ENCODE measurements around the gene SLC35F1. TPM values are rescaled to one million over a fixed set of nuclear protein-coding genes. Genes with fewer than 3 reads are reported as not detected.

The SLC35F1 gene
- polyA plus RNA-seq, 1 donor from 2014 or later: 35.1 TPM

GRCh38 chr6:118335325-118335816 lies 428.3 kb downstream of the SLC35F1 start:
- H3K4me3 ChIP-seq (ENCODE audit: low read length): no peak overlapping the region
- no peaks in the 10 kb centered on the region for H3K36me3 ChIP-seq (ENCODE audit: insufficient read depth, low read length)
- no peak overlapping the region for H3K9ac ChIP-seq (ENCODE audit: low read length)
- H4K20me1 ChIP-seq (ENCODE audit: insufficient read depth): no peaks in the 10 kb centered on the region
- H3K9me3 ChIP-seq (ENCODE audit: low read length): no peaks in the 10 kb centered on the region
- no peak overlapping the region for H2AFZ ChIP-seq (ENCODE audit: low read depth, low read length)
- H3K27ac ChIP-seq (ENCODE audit: low read length): no peak overlapping the region
- no peak for TF ChIP-seq MXI1 (conservative IDR thresholded peaks at IDR 0.05; ENCODE audit: poor library complexity, severe bottlenecking)
- TF ChIP-seq EP300 (conservative IDR thresholded peaks at IDR 0.05; ENCODE audit: poor library complexity, severe bottlenecking): no peak
- no peak for TF ChIP-seq RAD21 (conservative IDR thresholded peaks at IDR 0.05)
- TF ChIP-seq SMC3 (conservative IDR thresholded peaks at IDR 0.05; ENCODE audit: poor library complexity): no peak
- no peaks in the 10 kb centered on the region for H3K79me2 ChIP-seq (replicated peaks; ENCODE audit: insufficient read depth, low read length)
- no peak overlapping the region for H3K4me2 ChIP-seq (ENCODE audit: low read length)
- H3F3A ChIP-seq (ENCODE audit: insufficient read depth, low read length, poor library complexity, severe bottlenecking): no peaks in the 10 kb centered on the region
- H3K27me3 ChIP-seq (ENCODE audit: insufficient read depth, low read depth, low read length): no peaks in the 10 kb centered on the region
- no peaks in the 10 kb centered on the region for H3K9me2 ChIP-seq (ENCODE audit: insufficient read depth, low read length)

GRCh38 chr6:118344014-118344670 lies 437.1 kb downstream of the SLC35F1 start:
- no peaks in the 10 kb centered on the region for H3K36me3 ChIP-seq (ENCODE audit: insufficient read depth, low read length)
- TF ChIP-seq MXI1 (conservative IDR thresholded peaks at IDR 0.05; ENCODE audit: poor library complexity, severe bottlenecking) (no peak), POLR2AphosphoS5 (IDR thresholded peaks at IDR 0.05) (no peak)

GRCh38 chr6:118350881-118351430 lies 443.9 kb downstream of the SLC35F1 start:
- Histone ChIP-seq H2AFZ (ENCODE audit: low read depth, low read length) (no peak overlapping the region), H3F3A (ENCODE audit: insufficient read depth, low read length, poor library complexity, severe bottlenecking) (no peaks in the 10 kb centered on the region), H3K27ac (ENCODE audit: low read length) (no peak overlapping the region), H3K9me3 (ENCODE audit: low read length) (no peaks in the 10 kb centered on the region), H3K79me2 (replicated peaks; ENCODE audit: insufficient read depth, low read length) (no peaks in the 10 kb centered on the region), H3K36me3 (ENCODE audit: insufficient read depth, low read length) (no peaks in the 10 kb centered on the region), H3K4me2 (ENCODE audit: low read length) (no peak overlapping the region), H3K9ac (ENCODE audit: low read length) (no peak overlapping the region), H3K4me3 (ENCODE audit: low read length) (no peak overlapping the region), H4K20me1 (ENCODE audit: insufficient read depth) (no peaks in the 10 kb centered on the region), H3K9me2 (ENCODE audit: insufficient read depth, low read length) (no peaks in the 10 kb centered on the region), H3K27me3 (ENCODE audit: insufficient read depth, low read depth, low read length) (no peaks in the 10 kb centered on the region)
- TF ChIP-seq, protein P1, sequence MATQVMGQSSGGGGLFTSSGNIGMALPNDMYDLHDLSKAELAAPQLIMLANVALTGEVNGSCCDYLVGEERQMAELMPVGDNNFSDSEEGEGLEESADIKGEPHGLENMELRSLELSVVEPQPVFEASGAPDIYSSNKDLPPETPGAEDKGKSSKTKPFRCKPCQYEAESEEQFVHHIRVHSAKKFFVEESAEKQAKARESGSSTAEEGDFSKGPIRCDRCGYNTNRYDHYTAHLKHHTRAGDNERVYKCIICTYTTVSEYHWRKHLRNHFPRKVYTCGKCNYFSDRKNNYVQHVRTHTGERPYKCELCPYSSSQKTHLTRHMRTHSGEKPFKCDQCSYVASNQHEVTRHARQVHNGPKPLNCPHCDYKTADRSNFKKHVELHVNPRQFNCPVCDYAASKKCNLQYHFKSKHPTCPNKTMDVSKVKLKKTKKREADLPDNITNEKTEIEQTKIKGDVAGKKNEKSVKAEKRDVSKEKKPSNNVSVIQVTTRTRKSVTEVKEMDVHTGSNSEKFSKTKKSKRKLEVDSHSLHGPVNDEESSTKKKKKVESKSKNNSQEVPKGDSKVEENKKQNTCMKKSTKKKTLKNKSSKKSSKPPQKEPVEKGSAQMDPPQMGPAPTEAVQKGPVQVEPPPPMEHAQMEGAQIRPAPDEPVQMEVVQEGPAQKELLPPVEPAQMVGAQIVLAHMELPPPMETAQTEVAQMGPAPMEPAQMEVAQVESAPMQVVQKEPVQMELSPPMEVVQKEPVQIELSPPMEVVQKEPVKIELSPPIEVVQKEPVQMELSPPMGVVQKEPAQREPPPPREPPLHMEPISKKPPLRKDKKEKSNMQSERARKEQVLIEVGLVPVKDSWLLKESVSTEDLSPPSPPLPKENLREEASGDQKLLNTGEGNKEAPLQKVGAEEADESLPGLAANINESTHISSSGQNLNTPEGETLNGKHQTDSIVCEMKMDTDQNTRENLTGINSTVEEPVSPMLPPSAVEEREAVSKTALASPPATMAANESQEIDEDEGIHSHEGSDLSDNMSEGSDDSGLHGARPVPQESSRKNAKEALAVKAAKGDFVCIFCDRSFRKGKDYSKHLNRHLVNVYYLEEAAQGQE (IDR thresholded peaks at IDR 0.05; ENCODE audit: borderline replicate concordance): no peak
- TF ChIP-seq TAF1 (IDR thresholded peaks at IDR 0.05; ENCODE audit: low read depth) (no peak), MXI1 (conservative IDR thresholded peaks at IDR 0.05; ENCODE audit: poor library complexity, severe bottlenecking) (no peak), SMC3 (conservative IDR thresholded peaks at IDR 0.05; ENCODE audit: poor library complexity) (no peak), CTCF (IDR thresholded peaks at IDR 0.05; ENCODE audit: poor library complexity, severe bottlenecking) (no peak), POLR2AphosphoS5 (IDR thresholded peaks at IDR 0.05) (no peak), RAD21 (conservative IDR thresholded peaks at IDR 0.05) (no peak), EZH2 (IDR thresholded peaks at IDR 0.05; ENCODE audit: borderline replicate concordance, insufficient read depth, low read length, poor library complexity, severe bottlenecking) (no peak), EP300 (conservative IDR thresholded peaks at IDR 0.05; ENCODE audit: poor library complexity, severe bottlenecking) (no peak)

More at GRCh38 chr6:118344014-118344670, 437.1 kb downstream of the SLC35F1 start:
- no peak overlapping the region for H2AFZ ChIP-seq (ENCODE audit: low read depth, low read length)
- no peaks in the 10 kb centered on the region for H3K9me2 ChIP-seq (ENCODE audit: insufficient read depth, low read length)
- H3K27ac ChIP-seq (ENCODE audit: low read length): no peak overlapping the region
- no peaks in the 10 kb centered on the region for H3K27me3 ChIP-seq (ENCODE audit: insufficient read depth, low read depth, low read length)
- H3K9ac ChIP-seq (ENCODE audit: low read length): no peak overlapping the region
- no peak overlapping the region for H3K4me2 ChIP-seq (ENCODE audit: low read length)
- H3K9me3 ChIP-seq (ENCODE audit: low read length): no peaks in the 10 kb centered on the region
- no peaks in the 10 kb centered on the region for H3K79me2 ChIP-seq (replicated peaks; ENCODE audit: insufficient read depth, low read length)
- H4K20me1 ChIP-seq (ENCODE audit: insufficient read depth): no peaks in the 10 kb centered on the region
- H3K4me3 ChIP-seq (ENCODE audit: low read length): no peak overlapping the region
- no peaks in the 10 kb centered on the region for H3F3A ChIP-seq (ENCODE audit: insufficient read depth, low read length, poor library complexity, severe bottlenecking)

Measured in neural cell (in vitro differentiated cells).